Lung (tissue), 12 donors: ENCODE measurements around the gene ERBB4. TPM values are rescaled to one million over a fixed set of nuclear protein-coding genes. Genes with fewer than 3 reads are reported as not detected.

Experiments
- ATAC-seq: fragments of 200-7000 bp; cut with Tn5 transposase; one replicate; pipeline ENCODE4 v1.9.1; 2020; ENCODE audit warnings: moderate number of reproducible peaks; ENCODE audit not compliant: insufficient read depth, low FRiP score
- DNase-seq, 3 donors: peaks; one replicate each; pipeline ENCODE4 v3.0.0-alpha.2; 2013 to 2017
- H3K27ac ChIP-seq, 2 donors: one replicate each; pipeline ENCODE4 v1.5.1; 2013; ENCODE audit warnings: mild to moderate bottlenecking in 2 of 2, moderate library complexity in 2 of 2, control low read depth in 1 of 2, inconsistent platforms in 1 of 2, low read depth in 1 of 2, low read length in 1 of 2
- H3K27me3 ChIP-seq, 3 donors: one replicate each; pipeline ENCODE4 v1.5.1; 2013; ENCODE audit warnings: low read length in 2 of 3; ENCODE audit not compliant: control insufficient read depth in 3 of 3, insufficient read depth in 3 of 3
- H3K36me3 ChIP-seq, 4 donors: one replicate each; pipeline ENCODE4 v1.5.1; 2013; ENCODE audit warnings: low read length in 4 of 4, mild to moderate bottlenecking in 1 of 4, moderate library complexity in 1 of 4; ENCODE audit not compliant: control insufficient read depth in 4 of 4, insufficient read depth in 4 of 4
- H3K4me1 ChIP-seq, 5 donors: one replicate each; pipeline ENCODE4 v1.5.1; 2013; ENCODE audit warnings: low read length in 5 of 5, mild to moderate bottlenecking in 2 of 5, moderate library complexity in 1 of 5; ENCODE audit not compliant: control insufficient read depth in 5 of 5, insufficient read depth in 5 of 5
- H3K4me3 ChIP-seq: one replicate; pipeline ENCODE4 v1.5.1; 2013; ENCODE audit warnings: mild to moderate bottlenecking, control low read depth, moderate library complexity
- H3K9ac ChIP-seq, 2 donors: one replicate each; pipeline ENCODE4 v1.5.1; 2013; ENCODE audit warnings: low read length in 2 of 2, control low read depth in 1 of 2; ENCODE audit not compliant: insufficient read depth in 1 of 2
- H3K9me3 ChIP-seq, 4 donors: one replicate each; pipeline ENCODE4 v1.5.1; 2013; ENCODE audit warnings: low read length in 3 of 4, mild to moderate bottlenecking in 1 of 4, moderate library complexity in 1 of 4; ENCODE audit not compliant: control insufficient read depth in 4 of 4, insufficient read depth in 3 of 4
- CTCF ChIP-seq: IDR thresholded peaks from 2 replicates; pipeline ENCODE4 v1.5.1; 2012; ENCODE audit warnings: mild to moderate bottlenecking; ENCODE audit errors: control extremely low read depth, extremely low read depth
- WGBS, 2 donors: extraction: QIAGEN DNeasy Blood & Tissue Kit; methylation state at CpG; one replicate each; pipeline ENCODE4 v1.1.7; 2013; 5-methylcytosine and 5-hydroxymethylcytosine counted together
- polyA plus RNA-seq, 2 donors: library from polyadenylated mRNA; stranded (reverse); fragments of 200-250 nt; gene quantifications; one replicate each; pipeline ENCODE4 v1.2.1, GENCODE V29; 2013
- total RNA-seq, 2 donors: library from RNA; depleted of rRNA in 1 of 2; stranded (reverse); fragments of >200 nt in 1 of 2; gene quantifications; one replicate each; pipeline ENCODE4 v1.2.1, GENCODE V29; 2014 to 2021
- donor health status: control.
- donor health status: control.
- donor health status: Bipolar disorder and iron deficiency.
- donor health status: healthy.
- donor health status: DM: yes; HTN: yes; CAD: no.

ERBB4 gene
- total and polyA plus RNA-seq, 4 donors, result 0.41 to 16.8 (median 5.3) TPM

- H3K27me3 ChIP-seq, result no peaks in the 10 kb centered on the region
- no peaks in the 10 kb centered on the region for H3K36me3 ChIP-seq
- no peak for TF ChIP-seq CTCF
- no peak overlapping the region for H3K9ac ChIP-seq
- H3K9me3 ChIP-seq, result no peaks in the 10 kb centered on the region
- no peaks in the 10 kb centered on the region for H3K4me1 ChIP-seq
- WGBS, 2 donors, result 67 to 68% methylated on average over 3 of the region's 3 CpGs
- no peak overlapping the region for H3K27ac ChIP-seq
- no peak overlapping the region for H3K4me3 ChIP-seq
- no peak for ATAC-seq
- no peak for DNase-seq
These were observed 239.3 kb downstream of the ERBB4 start for GRCh38 chr2:212299333-212299732.

- H3K4me1 ChIP-seq, result no peaks in the 10 kb centered on the region
- DNase-seq, result no peak
- no peak overlapping the region for H3K27ac ChIP-seq
- 75 to 82% methylated on average over 3 of the region's 3 CpGs for WGBS, 2 donors
- no peaks in the 10 kb centered on the region for H3K9me3 ChIP-seq
- no peaks in the 10 kb centered on the region for H3K36me3 ChIP-seq
- no peak overlapping the region for H3K4me3 ChIP-seq
- no peaks in the 10 kb centered on the region for H3K27me3 ChIP-seq
- ATAC-seq, result no peak
- no peak overlapping the region for H3K9ac ChIP-seq
- no peak for TF ChIP-seq CTCF
These were observed 243.0 kb downstream of the ERBB4 start for GRCh38 chr2:212295571-212295970.

GRCh38 chr2:212294816-212295215, 243.8 kb downstream of the ERBB4 start:
- no peaks in the 10 kb centered on the region for H3K9me3 ChIP-seq
- DNase-seq (no peak), ATAC-seq (no peak)
- no peak overlapping the region for H3K9ac ChIP-seq
- TF ChIP-seq CTCF, result no peak
- H3K27me3 ChIP-seq, result no peaks in the 10 kb centered on the region
- H3K36me3 ChIP-seq, result no peaks in the 10 kb centered on the region
- no peak overlapping the region for H3K27ac ChIP-seq
- no peaks in the 10 kb centered on the region for H3K4me1 ChIP-seq
- WGBS, 2 donors, result 66 to 73% methylated on average over 2 of the region's 2 CpGs
- H3K4me3 ChIP-seq, result no peak overlapping the region

GRCh38 chr2:212289301-212289700, 249.3 kb downstream of the ERBB4 start:
- H3K9ac ChIP-seq, result no peak overlapping the region
- DNase-seq (no peak), ATAC-seq (no peak)
- H3K4me3 ChIP-seq, result no peak overlapping the region
- no peaks in the 10 kb centered on the region for H3K4me1 ChIP-seq
- no peak overlapping the region for H3K27ac ChIP-seq
- H3K27me3 ChIP-seq, result no peaks in the 10 kb centered on the region
- H3K36me3 ChIP-seq, result no peaks in the 10 kb centered on the region
- TF ChIP-seq CTCF, result no peak
- H3K9me3 ChIP-seq, result no peaks in the 10 kb centered on the region
